ENCODE data around the gene ITM2B. TPM values are rescaled to one million over a fixed set of nuclear protein-coding genes. Genes with fewer than 3 reads are reported as not detected.

ITM2B gene
- total RNA-seq (100 to 1,000 TPM; 122 to 219 (median 171) TPM), polyA plus RNA-seq (100 to 1,000 TPM; 105 to 169 (median 117) TPM)
- long read RNA-seq, donor 1, full-length matches to known transcripts, result 158 of 166 reads
- long read RNA-seq, donor 1, partial matches to known transcripts, result 6 of 166 reads
- long read RNA-seq, donor 1, other reads (novel, unspliced or antisense), result 2 of 166 reads
- long read RNA-seq, donor 2, full-length matches to known transcripts, result 241 of 247 reads
- long read RNA-seq, donor 2, partial matches to known transcripts, result 5 of 247 reads
- long read RNA-seq, donor 2, other reads (novel, unspliced or antisense), result 1 of 247 reads

DNA sequence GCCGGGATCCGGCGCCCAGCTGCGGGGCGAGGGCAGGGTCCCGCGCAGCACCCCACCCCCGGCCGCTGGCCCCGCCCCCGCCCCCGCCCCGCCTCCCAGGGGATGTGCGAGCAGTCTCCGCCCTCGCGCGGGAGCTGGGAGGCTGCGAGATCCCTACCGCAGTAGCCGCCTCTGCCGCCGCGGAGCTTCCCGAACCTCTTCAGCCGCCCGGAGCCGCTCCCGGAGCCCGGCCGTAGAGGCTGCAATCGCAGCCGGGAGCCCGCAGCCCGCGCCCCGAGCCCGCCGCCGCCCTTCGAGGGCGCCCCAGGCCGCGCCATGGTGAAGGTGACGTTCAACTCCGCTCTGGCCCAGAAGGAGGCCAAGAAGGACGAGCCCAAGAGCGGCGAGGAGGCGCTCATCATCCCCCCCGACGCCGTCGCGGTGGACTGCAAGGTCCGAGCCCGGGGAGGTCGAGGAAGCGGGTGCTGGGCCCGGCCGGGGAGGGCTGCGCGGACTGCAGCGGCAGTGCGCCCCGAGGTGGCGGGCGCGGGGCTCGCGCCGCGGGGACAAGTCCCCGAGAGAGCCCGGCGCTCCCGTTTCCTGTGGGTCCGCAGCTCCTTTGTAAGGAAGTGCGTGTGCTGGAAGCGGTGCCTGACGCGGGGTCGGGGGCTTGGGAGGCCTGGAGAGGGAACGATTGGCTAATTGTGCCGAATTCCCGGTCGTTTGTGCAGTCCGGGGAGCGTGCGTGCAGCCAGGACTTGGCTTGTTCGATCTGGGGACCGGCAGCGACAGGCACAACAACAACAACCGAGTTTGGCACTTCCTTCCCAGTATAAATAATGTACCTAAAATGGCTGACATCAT, at the start of gene ITM2B:
TSS of gene ITM2B (plus strand) at position 161 of the 843 bp plus-strand sequence. CDS start at position 316, 155 bp downstream.
- intact Hi-C loops (cut with DNase I), result loop anchor here (5.0 to 10.0 kb wide), 3 partner anchors 69 to 342 kb away; partner anchors contain the start of gene RB1 (in 1 of the 2)
- WGBS, 3 donors, result 0 to 1% (median 0%) methylated on average over 75 to 94 of the region's 94 CpGs
- peak; percentile 80 to 87 (median 82) for ATAC-seq
- Histone ChIP-seq H3K4me3 (peak within 1 kb of the TSS; percentile 97), H3K9me3 (no peaks in the 10 kb centered on the region), H3K27ac (peak within 1 kb of the TSS; percentile 99), H3K4me1 (peaks cover 30% of the 10 kb centered on the region), H3K27me3 (ENCODE audit: insufficient read depth in 3 of 3, low read length in 2 of 3) (no peaks in the 10 kb centered on the region), H3K36me3 (ENCODE audit: insufficient read depth in 1 of 2, low read depth in 1 of 2) (no peaks in the 10 kb centered on the region)
- DNase-seq, result peak; percentile 78 to 88
- peak; percentile 52 for TF ChIP-seq CTCF (IDR thresholded peaks at IDR 0.05)

DNA sequence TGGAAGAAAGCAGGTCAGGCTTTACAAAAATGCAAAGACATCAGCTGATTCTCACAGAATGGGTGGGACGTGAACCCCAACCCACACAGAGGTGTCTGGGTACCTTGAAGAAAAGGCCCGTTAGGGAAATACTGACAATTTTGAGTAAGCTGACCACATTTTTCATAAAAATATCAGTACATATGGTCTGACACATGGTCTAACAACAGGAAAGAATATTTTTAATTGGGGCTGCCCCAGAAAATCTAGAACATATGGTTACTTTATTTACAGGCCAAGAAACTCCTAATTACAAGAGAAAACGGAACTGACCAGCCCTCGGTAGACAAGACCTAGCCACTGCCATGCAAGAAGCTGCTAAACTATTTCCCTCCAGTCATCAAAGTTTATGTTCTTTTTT, 48.7 kb upstream of the ITM2B start:
- Histone ChIP-seq H3K27ac (no peak overlapping the region), H3K4me1 (no peaks in the 10 kb centered on the region), H3K9me3 (no peaks in the 10 kb centered on the region), H3K27me3 (ENCODE audit: insufficient read depth in 3 of 3, low read length in 2 of 3) (no peaks in the 10 kb centered on the region), H3K4me3 (no peak overlapping the region), H3K36me3 (ENCODE audit: insufficient read depth in 1 of 2, low read depth in 1 of 2) (no peaks in the 10 kb centered on the region)
- TF ChIP-seq CTCF (IDR thresholded peaks at IDR 0.05), result no peak
- DNase-seq (no peak), ATAC-seq (no peak)
- intact Hi-C loops (cut with DNase I), result no loop called here
- 82 to 91% (median 84%) methylated on average over 4 of the region's 4 CpGs for WGBS, 3 donors

- intact Hi-C loops (cut with DNase I), result no loop called here
- no peaks in the 10 kb centered on the region for H3K36me3 ChIP-seq (ENCODE audit: insufficient read depth in 1 of 2, low read depth in 1 of 2)
- no peak overlapping the region for H3K27ac ChIP-seq
- TF ChIP-seq CTCF (IDR thresholded peaks at IDR 0.05), result no peak
- no peaks in the 10 kb centered on the region for H3K4me1 ChIP-seq
- no peaks in the 10 kb centered on the region for H3K27me3 ChIP-seq (ENCODE audit: insufficient read depth in 3 of 3, low read length in 2 of 3)
- H3K4me3 ChIP-seq, result no peak overlapping the region
- no peaks in the 10 kb centered on the region for H3K9me3 ChIP-seq
- ATAC-seq (no peak), DNase-seq (no peak)
Observed at GRCh38 chr13:48185018-48185417, 48.0 kb upstream of the ITM2B start.

DNA sequence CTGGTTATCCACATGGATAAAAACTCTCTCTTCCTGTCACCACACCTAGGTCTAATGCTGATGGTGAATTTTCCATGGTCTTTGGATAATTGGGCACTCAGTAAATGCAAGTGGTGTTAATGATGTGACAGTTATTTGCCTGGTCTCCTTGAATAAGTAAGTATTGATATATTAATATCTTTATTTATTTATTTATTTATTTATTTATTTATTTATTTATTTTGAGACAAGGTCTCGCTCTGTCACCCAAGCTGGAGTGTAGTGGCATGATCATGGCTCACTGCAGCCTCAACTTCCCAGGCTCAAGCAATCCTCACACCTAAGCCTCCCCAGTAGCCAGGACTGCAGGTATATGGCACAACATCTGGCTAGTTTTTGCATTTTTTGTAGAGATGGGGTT, 46.3 kb upstream of the ITM2B start:
- 96 to 100% (median 97%) methylated on average over 1 of the region's 1 CpG for WGBS, 3 donors
- no peak overlapping the region for H3K27ac ChIP-seq
- no peaks in the 10 kb centered on the region for H3K9me3 ChIP-seq

More for the DNA sequence above, 46.3 kb upstream of the ITM2B start:
- no peak for DNase-seq
- no peaks in the 10 kb centered on the region for H3K4me1 ChIP-seq
- intact Hi-C loops (cut with DNase I), result no loop called here
- H3K4me3 ChIP-seq, result no peak overlapping the region
- TF ChIP-seq CTCF (IDR thresholded peaks at IDR 0.05), result no peak
- ATAC-seq, result no peak
- H3K27me3 ChIP-seq (ENCODE audit: insufficient read depth in 3 of 3, low read length in 2 of 3), result no peaks in the 10 kb centered on the region
- H3K36me3 ChIP-seq (ENCODE audit: insufficient read depth in 1 of 2, low read depth in 1 of 2), result no peaks in the 10 kb centered on the region

Data from psoas muscle (tissue), 8 donors.